Fibroblast of villous mesenchyme (primary cell): ENCODE results near the gene FOXK1. TPM values are rescaled to one million over a fixed set of nuclear protein-coding genes. Genes with fewer than 3 reads are reported as not detected.

ENCODE experiments used
- DNase-seq: peaks from one replicate; pipeline ENCODE4 v3.0.0-alpha.2; 2010; ENCODE audit warnings: low read depth
- H3K4me3 ChIP-seq: 2 replicates; pipeline ENCODE4 v1.5.1; 2011; ENCODE audit warnings: low read depth, mild to moderate bottlenecking, low read length
- CTCF ChIP-seq: IDR thresholded peaks from 2 replicates; pipeline ENCODE4 v1.5.1; 2012; ENCODE audit warnings: low read depth, mild to moderate bottlenecking, low read length; ENCODE audit not compliant: insufficient read depth
- total RNA-seq: library from RNA; depleted of rRNA; stranded (reverse); fragments of >200 nt; gene quantifications from 2 replicates; pipeline ENCODE4 v1.2.3, GENCODE V29; 2012

Gene FOXK1
- total RNA-seq, 1 donor: 32.8 TPM

GRCh38 chr7:4699841-4700240, 17.7 kb downstream of the FOXK1 start:
- TF ChIP-seq CTCF: no peak
- H3K4me3 ChIP-seq: no peak overlapping the region
- no peak for DNase-seq

- peak; percentile 96 for DNase-seq
- H3K4me3 ChIP-seq: no peak overlapping the region
- TF ChIP-seq CTCF: peak; percentile 7
Observed at GRCh38 chr7:4700577-4701235, 18.6 kb downstream of the FOXK1 start.

GRCh38 chr7:4702961-4703512, 20.9 kb downstream of the FOXK1 start:
- TF ChIP-seq CTCF: no peak
- DNase-seq: no peak
- no peak overlapping the region for H3K4me3 ChIP-seq

GRCh38 chr7:4703532-4703931, 21.4 kb downstream of the FOXK1 start:
- DNase-seq: no peak
- H3K4me3 ChIP-seq: no peak overlapping the region
- no peak for TF ChIP-seq CTCF

- H3K4me3 ChIP-seq: no peak overlapping the region
- DNase-seq: no peak
- no peak for TF ChIP-seq CTCF
Observed at GRCh38 chr7:4706384-4707216, 24.5 kb downstream of the FOXK1 start.

GRCh38 chr7:4707217-4707741, 25.2 kb downstream of the FOXK1 start:
- peak; percentile 58 for DNase-seq
- TF ChIP-seq CTCF: no peak
- no peak overlapping the region for H3K4me3 ChIP-seq
